Mesenchymal stem cell (in vitro differentiated cells and primary cell): Measurements from ENCODE around the gene TAF13.

Experiments used
- DNase-seq: peaks from one replicate; pipeline ENCODE4 v3.0.0-alpha.2; 2013
- H2AFZ ChIP-seq: one replicate; pipeline ENCODE4 v1.6.1; 2013; ENCODE audit warnings: low read depth, mild to moderate bottlenecking, control low read depth, inconsistent platforms, low read length, moderate library complexity
- H2AK5ac ChIP-seq: 2 replicates; pipeline ENCODE4 v1.6.1; 2013; ENCODE audit warnings: low read length, moderate library complexity, mild to moderate bottlenecking, inconsistent platforms; ENCODE audit not compliant: severe bottlenecking
- H2BK120ac ChIP-seq: one replicate; pipeline ENCODE4 v1.6.1; 2013; ENCODE audit warnings: low read depth, mild to moderate bottlenecking, inconsistent platforms, low read length, moderate library complexity
- H2BK12ac ChIP-seq, 2 experiments: one replicate each; pipeline ENCODE4 v1.6.1; 2013; ENCODE audit warnings: inconsistent platforms in 2 of 2, low read length in 2 of 2, mild to moderate bottlenecking in 2 of 2, moderate library complexity in 2 of 2, control low read depth in 1 of 2
- H2BK15ac ChIP-seq: one replicate; pipeline ENCODE4 v1.6.1; 2013; ENCODE audit warnings: mild to moderate bottlenecking, low read depth, inconsistent platforms; ENCODE audit not compliant: poor library complexity, severe bottlenecking
- H2BK5ac ChIP-seq: 2 replicates; pipeline ENCODE4 v1.6.1; 2013; ENCODE audit warnings: low read depth, mild to moderate bottlenecking, low read length, control low read depth, inconsistent platforms; ENCODE audit not compliant: poor library complexity, severe bottlenecking
- H3K14ac ChIP-seq, 2 experiments: one replicate each; pipeline ENCODE4 v1.6.1; 2013; ENCODE audit warnings: inconsistent platforms in 2 of 2, low read length in 2 of 2, control low read depth in 1 of 2, mild to moderate bottlenecking in 1 of 2, moderate library complexity in 1 of 2
- H3K18ac ChIP-seq, 2 experiments: one replicate each; pipeline ENCODE4 v1.6.1; 2013; ENCODE audit warnings: inconsistent platforms in 2 of 2, low read length in 2 of 2, control low read depth in 1 of 2, low read depth in 1 of 2, mild to moderate bottlenecking in 1 of 2
- H3K23ac ChIP-seq, 2 experiments: one replicate each; pipeline ENCODE4 v1.6.1; 2013; ENCODE audit warnings: inconsistent platforms in 2 of 2, low read length in 2 of 2, mild to moderate bottlenecking in 2 of 2, moderate library complexity in 2 of 2, control low read depth in 1 of 2
- H3K27ac ChIP-seq: 2 replicates; pipeline ENCODE4 v1.5.1; 2013; ENCODE audit warnings: mild to moderate bottlenecking, moderate library complexity, low read length, control low read depth, inconsistent platforms; ENCODE audit not compliant: poor library complexity, severe bottlenecking
- H3K27me3 ChIP-seq, 2 experiments: 2 replicates each; pipeline versions ENCODE4 v1.6.1 to v1.7.0; 2013; ENCODE audit warnings: low read length in 2 of 2, mild to moderate bottlenecking in 2 of 2, moderate library complexity in 2 of 2, control low read depth in 1 of 2, inconsistent platforms in 1 of 2; ENCODE audit not compliant: control insufficient read depth in 1 of 2, insufficient read depth in 1 of 2
- H3K36me3 ChIP-seq, 2 experiments: 2 replicates each; pipeline versions ENCODE4 v1.6.1 to v1.7.0; 2013; ENCODE audit warnings: low read length in 2 of 2, control low read depth in 1 of 2, inconsistent platforms in 1 of 2, low read depth in 1 of 2, mild to moderate bottlenecking in 1 of 2; ENCODE audit not compliant: insufficient read depth in 2 of 2, control insufficient read depth in 1 of 2
- H3K4ac ChIP-seq, 2 experiments: one replicate each; pipeline ENCODE4 v1.6.1; 2013; ENCODE audit warnings: inconsistent platforms in 2 of 2, low read length in 2 of 2, mild to moderate bottlenecking in 2 of 2, moderate library complexity in 2 of 2, control low read depth in 1 of 2, low read depth in 1 of 2
- H3K4me1 ChIP-seq: 2 replicates; pipeline ENCODE4 v1.6.1; 2013; ENCODE audit warnings: low read depth, low read length, control low read depth; ENCODE audit not compliant: control insufficient read depth, insufficient read depth
- H3K4me2 ChIP-seq: 2 replicates; pipeline ENCODE4 v1.6.1; 2013; ENCODE audit warnings: low read length, mild to moderate bottlenecking, inconsistent platforms; ENCODE audit not compliant: poor library complexity, severe bottlenecking
- H3K4me3 ChIP-seq, 2 experiments: 2 replicates each; pipeline versions ENCODE4 v1.5.1 to v1.7.0; 2013; ENCODE audit warnings: low read length in 2 of 2, mild to moderate bottlenecking in 2 of 2, control low read depth in 1 of 2, low read depth in 1 of 2; ENCODE audit not compliant: insufficient read depth in 1 of 2
- H3K79me1 ChIP-seq: replicated peaks from 2 replicates; pipeline ENCODE4 v1.6.1; 2013; ENCODE audit warnings: mild to moderate bottlenecking, control low read depth, low read length, inconsistent platforms; ENCODE audit not compliant: poor library complexity, severe bottlenecking
- H3K9ac ChIP-seq: 2 replicates; pipeline ENCODE4 v1.7.0; 2013; ENCODE audit warnings: mild to moderate bottlenecking, low read length, moderate library complexity
- H3K9me3 ChIP-seq: 2 replicates; pipeline ENCODE4 v1.7.0; 2013; ENCODE audit warnings: mild to moderate bottlenecking, low read length; ENCODE audit not compliant: control insufficient read depth
- H4K8ac ChIP-seq: one replicate; pipeline ENCODE4 v1.6.1; 2013; ENCODE audit warnings: inconsistent platforms, mild to moderate bottlenecking, low read length, moderate library complexity
- H4K91ac ChIP-seq: one replicate; pipeline ENCODE4 v1.6.1; 2013; ENCODE audit warnings: mild to moderate bottlenecking, low read length, inconsistent platforms
- WGBS: methylation state at CpG from one replicate; pipeline ENCODE4 v1.1.7; 2013; ENCODE audit warnings: mixed read lengths; 5-methylcytosine and 5-hydroxymethylcytosine counted together

TAF13 gene

DNA sequence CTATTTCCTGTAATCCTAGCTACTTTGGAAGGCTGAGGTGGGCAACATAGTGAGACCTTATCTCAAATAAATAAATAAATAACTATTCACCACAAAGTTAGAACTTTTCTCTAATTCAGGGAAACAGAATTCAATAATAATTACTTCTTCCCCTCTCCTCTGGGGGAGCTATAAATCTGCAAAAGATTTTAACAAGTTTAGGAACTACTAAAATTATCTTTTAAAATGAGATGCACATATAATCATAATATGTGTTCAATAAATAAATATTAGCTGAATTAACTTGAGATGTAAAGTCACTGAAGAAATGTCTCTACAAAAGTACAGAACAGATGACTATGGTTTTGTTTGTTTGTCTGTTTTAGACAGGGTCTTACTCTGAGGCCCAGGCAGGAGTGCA is 48.0 kb downstream of the TAF13 start:
- no peak overlapping the region for H3K4me3 ChIP-seq
- H4K91ac ChIP-seq: no peak overlapping the region
- H3K36me3 ChIP-seq: no peaks in the 10 kb centered on the region
- H3K4ac ChIP-seq: no peak overlapping the region
- no peak overlapping the region for H2BK5ac ChIP-seq
- H3K27ac ChIP-seq: no peak overlapping the region
- H2BK12ac ChIP-seq: no peak overlapping the region
- H3K27me3 ChIP-seq: no peaks in the 10 kb centered on the region
- no peak for DNase-seq
- peak overlapping the region in 1 of 2 experiments; percentile 24 for H3K18ac ChIP-seq
- no peak overlapping the region for H4K8ac ChIP-seq
- H2BK120ac ChIP-seq: no peak overlapping the region
- peaks cover 4% of the 10 kb centered on the region for H3K4me1 ChIP-seq
- H3K23ac ChIP-seq: no peak overlapping the region
- H3K9me3 ChIP-seq: no peaks in the 10 kb centered on the region
- H3K79me1 ChIP-seq: peaks cover 19% of the 10 kb centered on the region
- no peak overlapping the region for H3K14ac ChIP-seq
- no peak overlapping the region for H2BK15ac ChIP-seq
- H3K9ac ChIP-seq: no peak overlapping the region
- H2AFZ ChIP-seq: no peak overlapping the region
- H3K4me2 ChIP-seq: no peak overlapping the region
- no peak overlapping the region for H2AK5ac ChIP-seq

DNA sequence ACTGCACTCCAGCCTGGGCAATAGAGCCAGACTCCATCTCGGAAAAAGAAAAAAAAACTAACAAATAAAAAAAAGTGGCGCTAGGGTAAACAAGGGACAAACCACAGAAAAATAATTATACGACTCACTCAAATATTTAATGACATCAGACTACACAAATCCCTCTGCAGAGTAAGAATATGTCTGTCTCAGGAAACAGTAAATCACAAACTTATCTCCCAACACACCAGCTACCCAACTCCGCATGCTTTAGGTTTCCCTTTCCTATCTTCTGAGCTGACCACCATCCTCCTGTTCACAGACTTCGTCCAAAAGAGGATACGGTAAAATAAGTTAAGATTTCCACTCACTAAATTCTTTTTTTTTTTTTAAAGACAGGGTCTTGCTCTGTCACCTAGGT is 50.1 kb downstream of the TAF13 start:
- Histone ChIP-seq H3K9me3 (no peaks in the 10 kb centered on the region), H3K23ac (no peak overlapping the region), H3K27me3 (no peaks in the 10 kb centered on the region), H3K27ac (no peak overlapping the region), H4K91ac (no peak overlapping the region), H3K4me3 (no peak overlapping the region), H2AFZ (no peak overlapping the region), H3K9ac (no peak overlapping the region), H3K36me3 (peaks cover 0 to 9% of the 10 kb centered on the region in 2 experiments), H2BK12ac (no peak overlapping the region), H3K4me1 (peaks cover 3% of the 10 kb centered on the region), H3K4ac (no peak overlapping the region), H2AK5ac (no peak overlapping the region), H4K8ac (no peak overlapping the region), H3K79me1 (peaks cover 16% of the 10 kb centered on the region), H3K14ac (no peak overlapping the region), H3K18ac (no peak overlapping the region), H3K4me2 (no peak overlapping the region), H2BK120ac (no peak overlapping the region), H2BK15ac (no peak overlapping the region), H2BK5ac (no peak overlapping the region)
- 52% methylated on average over 6 of the region's 6 CpGs for WGBS
- peak; percentile 80 for DNase-seq

DNA sequence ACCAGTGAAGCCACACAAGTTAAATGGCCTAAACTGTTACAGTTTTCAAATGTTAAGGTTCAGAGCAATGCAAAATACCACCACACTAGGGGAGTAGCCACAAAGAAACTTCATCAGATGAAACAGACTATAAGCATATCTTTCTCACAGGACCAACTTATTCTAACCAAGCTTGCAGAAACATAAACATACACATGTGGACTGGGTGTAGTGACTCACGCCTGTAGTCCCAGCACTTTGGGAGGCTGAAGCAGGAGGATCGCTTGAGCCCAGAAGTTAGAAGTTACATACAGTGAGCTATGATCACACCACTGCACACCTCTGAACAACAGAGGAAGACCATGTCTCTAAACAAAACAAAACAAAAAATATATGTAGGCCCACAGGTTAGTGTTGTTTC is 51.2 kb downstream of the TAF13 start:
- Histone ChIP-seq H3K79me1 (peaks cover 16% of the 10 kb centered on the region), H3K14ac (no peak overlapping the region), H2AFZ (no peak overlapping the region), H3K23ac (no peak overlapping the region), H2BK5ac (no peak overlapping the region), H3K27ac (no peak overlapping the region), H2BK120ac (no peak overlapping the region), H3K27me3 (no peaks in the 10 kb centered on the region), H3K36me3 (peaks cover 0 to 14% of the 10 kb centered on the region in 2 experiments), H2AK5ac (no peak overlapping the region), H3K9me3 (no peaks in the 10 kb centered on the region), H2BK15ac (no peak overlapping the region), H3K18ac (no peak overlapping the region), H3K4me1 (peaks cover 3% of the 10 kb centered on the region), H3K4me2 (no peak overlapping the region), H3K9ac (no peak overlapping the region), H4K8ac (no peak overlapping the region), H3K4me3 (no peak overlapping the region), H3K4ac (no peak overlapping the region), H2BK12ac (no peak overlapping the region), H4K91ac (no peak overlapping the region)
- peak; percentile 69 for DNase-seq
- WGBS: 82% methylated on average over 2 of the region's 2 CpGs

DNA sequence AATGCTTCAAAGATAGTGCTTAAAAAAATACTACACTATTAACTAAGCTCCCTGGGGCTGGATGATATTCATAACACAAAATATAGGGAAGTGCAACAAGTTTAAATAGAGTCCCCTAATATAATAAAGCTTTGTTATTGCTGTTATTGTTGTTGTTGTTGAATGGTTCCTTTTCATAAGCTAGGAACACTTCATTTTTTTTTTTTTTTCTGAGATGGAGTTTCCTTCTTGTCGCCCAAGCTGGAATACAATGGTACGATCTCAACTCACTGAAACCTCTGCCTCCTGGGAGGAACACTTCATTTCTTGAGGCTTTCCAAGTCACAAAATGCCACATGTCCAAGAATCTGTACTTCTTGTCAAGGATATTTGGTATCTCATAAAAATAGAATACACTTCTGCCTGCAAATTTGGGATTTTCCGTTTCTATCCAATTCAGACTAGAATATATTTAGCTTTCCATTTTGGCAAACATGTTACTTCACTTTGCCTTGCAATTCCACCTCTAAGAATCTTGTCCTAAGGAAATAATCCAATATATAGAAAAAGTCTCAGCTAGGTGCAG is 55.0 kb downstream of the TAF13 start:
- Histone ChIP-seq H3K14ac (no peak overlapping the region), H2AFZ (no peak overlapping the region), H2BK5ac (no peak overlapping the region), H4K8ac (no peak overlapping the region), H3K18ac (no peak overlapping the region), H3K36me3 (peaks cover 18 to 36% of the 10 kb centered on the region in 2 experiments), H3K4me2 (no peak overlapping the region), H3K23ac (no peak overlapping the region), H4K91ac (no peak overlapping the region), H3K4me1 (peaks cover 3% of the 10 kb centered on the region), H3K4me3 (no peak overlapping the region), H3K27ac (no peak overlapping the region), H3K27me3 (no peaks in the 10 kb centered on the region), H2AK5ac (no peak overlapping the region), H3K9ac (no peak overlapping the region), H2BK12ac (no peak overlapping the region), H2BK120ac (no peak overlapping the region), H2BK15ac (no peak overlapping the region), H3K4ac (no peak overlapping the region), H3K9me3 (no peaks in the 10 kb centered on the region), H3K79me1 (peaks cover 24% of the 10 kb centered on the region)
- no peak for DNase-seq
- 96% methylated on average over 3 of the region's 3 CpGs for WGBS
